WTC11 (cell line): ENCODE results near the gene MVD. TPM values are rescaled to one million over a fixed set of nuclear protein-coding genes. Genes with fewer than 3 reads are reported as not detected.

Experiments
- ATAC-seq: fragments of 200-7000 bp; cut with Tn5 transposase; 2 replicates; pipeline ENCODE4 v1.10.0; 2021; ENCODE audit warnings: mild to moderate bottlenecking, moderate library complexity
- CTCF ChIA-PET: fragments of 300-600 bp; sonication (Branson Sonifier 250); formaldehyde crosslinking; loops from one replicate; lab custom pipeline; 2021; ENCODE audit warnings: antibody characterized with exemption; lab: Charles Lee
- POLR2A ChIA-PET: fragments of 350-600 bp; sonication (Branson Sonifier 250); formaldehyde crosslinking; loops from one replicate; lab custom pipeline; 2021; ENCODE audit warnings: antibody characterized with exemption; lab: Charles Lee
- DNase-seq: peaks from one replicate; pipeline ENCODE4 v3.0.0; 2021; ENCODE audit warnings: low spot score
- H3K27ac Mint-ChIP-seq: 2 replicates; pipeline ENCODE4 v1.8.0; 2021; ENCODE audit warnings: mixed read lengths
- H3K27me3 Mint-ChIP-seq: 2 replicates; pipeline ENCODE4 v1.8.0; 2021; ENCODE audit warnings: low read depth, mild to moderate bottlenecking, moderate library complexity, mixed read lengths
- H3K36me3 Mint-ChIP-seq: 2 replicates; pipeline ENCODE4 v1.8.0; 2021; ENCODE audit warnings: mixed read lengths
- H3K4me1 Mint-ChIP-seq: 2 replicates; pipeline ENCODE4 v1.8.0; 2022; ENCODE audit warnings: mixed read lengths
- H3K4me3 Mint-ChIP-seq: 2 replicates; pipeline ENCODE4 v1.8.0; 2021; ENCODE audit warnings: mild to moderate bottlenecking, moderate library complexity, mixed read lengths
- H3K9me3 Mint-ChIP-seq: 2 replicates; pipeline ENCODE4 v1.8.0; 2021; ENCODE audit warnings: mixed read lengths
- E2F4 ChIP-seq: sonication (generic); formaldehyde crosslinking; IDR thresholded peaks from 2 replicates; pipeline ENCODE4 v1.8.1; 2022; ENCODE audit warnings: low read depth, mild to moderate bottlenecking, moderate library complexity, missing genetic modification reagents, borderline replicate concordance
- FOXP1 ChIP-seq: sonication (generic); formaldehyde crosslinking; IDR thresholded peaks from 2 replicates; pipeline ENCODE4 v1.8.0; 2022; ENCODE audit warnings: missing genetic modification reagents, mild to moderate bottlenecking, moderate library complexity, borderline replicate concordance
- FOXP4 ChIP-seq: sonication (generic); formaldehyde crosslinking; IDR thresholded peaks from 2 replicates; pipeline ENCODE4 v1.8.0; 2022; ENCODE audit warnings: mild to moderate bottlenecking, missing genetic modification reagents
- GTF2I ChIP-seq: fragments of 250-450 bp; sonication (Bioruptor Pico); conservative IDR thresholded peaks from 2 replicates; pipeline ENCODE4 v1.4.0; 2021; ENCODE audit warnings: mild to moderate bottlenecking
- IRF1 ChIP-seq: sonication (generic); formaldehyde crosslinking; IDR thresholded peaks from 2 replicates; pipeline ENCODE4 v1.8.0; 2023; ENCODE audit warnings: missing genetic modification reagents
- IRF2 ChIP-seq: sonication (generic); formaldehyde crosslinking; IDR thresholded peaks from 2 replicates; pipeline ENCODE4 v1.8.0; 2022; ENCODE audit warnings: low read depth, missing genetic modification reagents, borderline replicate concordance
- MAX ChIP-seq: sonication (generic); formaldehyde crosslinking; IDR thresholded peaks from 2 replicates; pipeline ENCODE4 v1.8.0; 2022; ENCODE audit warnings: mild to moderate bottlenecking, missing genetic modification reagents
- MLX ChIP-seq: sonication (generic); formaldehyde crosslinking; IDR thresholded peaks from 2 replicates; pipeline ENCODE4 v1.8.1; 2023; ENCODE audit warnings: mild to moderate bottlenecking, missing genetic modification reagents, moderate library complexity
- MXD4 ChIP-seq: fragments of 250-450 bp; sonication (Bioruptor Pico); IDR thresholded peaks from 2 replicates; pipeline ENCODE4 v1.8.0; 2021; ENCODE audit warnings: mild to moderate bottlenecking, moderate library complexity, borderline replicate concordance
- SMAD4 ChIP-seq: sonication (generic); formaldehyde crosslinking; IDR thresholded peaks from 2 replicates; pipeline ENCODE4 v1.8.0; 2022; ENCODE audit warnings: mild to moderate bottlenecking, missing genetic modification reagents
- SP1 ChIP-seq: sonication (generic); formaldehyde crosslinking; conservative IDR thresholded peaks from 2 replicates; pipeline ENCODE4 v1.8.1; 2022; ENCODE audit warnings: missing genetic modification reagents
- ZNF138 ChIP-seq: sonication (generic); formaldehyde crosslinking; conservative IDR thresholded peaks from 2 replicates; pipeline ENCODE4 v1.8.1; 2022; ENCODE audit warnings: mild to moderate bottlenecking, moderate library complexity, missing genetic modification reagents
- ZNF219 ChIP-seq: sonication (generic); formaldehyde crosslinking; IDR thresholded peaks from 2 replicates; pipeline ENCODE4 v1.8.0; 2023; ENCODE audit warnings: missing genetic modification reagents, mild to moderate bottlenecking, borderline replicate concordance
- ZNF425 ChIP-seq: fragments of 250-450 bp; sonication (Bioruptor Pico); conservative IDR thresholded peaks from 2 replicates; pipeline ENCODE4 v1.9.0; 2021; ENCODE audit warnings: mild to moderate bottlenecking
- ZNF512 ChIP-seq: sonication (generic); formaldehyde crosslinking; IDR thresholded peaks from 2 replicates; pipeline ENCODE4 v1.8.1; 2022; ENCODE audit warnings: missing genetic modification reagents, borderline replicate concordance
- total RNA-seq: library from RNA; stranded (reverse); gene quantifications from 3 replicates; pipeline ENCODE4 v1.2.3, GENCODE V29; 2021

The MVD gene
- total RNA-seq, 1 experiment from 2014 or later, result 113 TPM

GRCh38 chr16:88634994-88635670 lies 27.8 kb downstream of the MVD start:
- no peaks in the 10 kb centered on the region for H3K9me3 Mint-ChIP-seq
- POLR2A ChIA-PET, result no interaction called here
- no peak overlapping the region for H3K27ac Mint-ChIP-seq
- peaks cover 38% of the 10 kb centered on the region for H3K4me1 Mint-ChIP-seq
- peaks cover 13% of the 10 kb centered on the region for H3K27me3 Mint-ChIP-seq
- no peak for DNase-seq
- TF ChIP-seq ZNF138 (CRISPR knock-in tag), result no peak
- no peak; the same call in 1 of the 2 replicates for TF ChIP-seq SP1 (CRISPR knock-in tag)
- peak; percentile 35; the same call in 1 of the 2 replicates for TF ChIP-seq MAX (CRISPR knock-in tag)
- no peak for TF ChIP-seq ZNF425 (CRISPR knock-in tag)
- TF ChIP-seq IRF2 (CRISPR knock-in tag), result no peak
- TF ChIP-seq ZNF219, result 0 out of 2 replicates have a peak, but pooled peaks have one; percentile 1
- no peak for TF ChIP-seq IRF1 (CRISPR knock-in tag)
- no peak for TF ChIP-seq MLX (CRISPR knock-in tag)
- TF ChIP-seq FOXP4 (CRISPR knock-in tag), result no peak
- 0 out of 2 replicates have a peak, but pooled peaks have one; percentile 3 for TF ChIP-seq SMAD4 (CRISPR knock-in tag)
- TF ChIP-seq E2F4 (CRISPR knock-in tag), result 0 out of 2 replicates have a peak, but pooled peaks have one; percentile 11
- TF ChIP-seq ZNF512, result no peak
- TF ChIP-seq GTF2I (CRISPR knock-in tag), result 0 out of 2 replicates have a peak, but pooled peaks have one; percentile 44
- peak; percentile 58; the same call in 1 of the 2 replicates for TF ChIP-seq FOXP1
- no peak for TF ChIP-seq MXD4
- ATAC-seq, result no peak
- CTCF ChIA-PET, result interaction anchor here (2.4 to 5.0 kb wide), 2 partner anchors 24 to 102 kb away, joined by 8 to 34 read pairs; no protein-coding TSS in a partner anchor
- H3K4me3 Mint-ChIP-seq, result peak overlapping the region; percentile 69
- H3K36me3 Mint-ChIP-seq, result 0 out of 2 replicates have a peak, but pooled peaks cover 8% of the 10 kb centered on the region
